ENCODE data around the gene HMG20B. TPM values are rescaled to one million over a fixed set of nuclear protein-coding genes. Genes with fewer than 3 reads are reported as not detected.
A peak's percentile ranks its signal among the peaks of the same experiment; 100 is the strongest.
"Not testable (repeated sequence)": the region's sequence is repeated elsewhere in the genome, so short reads cannot be mapped to it uniquely, and the experiment has no call there.

The HMG20B gene
- polyA plus RNA-seq, 1 donor, result 59.6 TPM

- H3K27me3 ChIP-seq (ENCODE audit: control insufficient read depth, insufficient read depth, low read length), result no peaks in the 10 kb centered on the region
- WGBS (ENCODE audit: insufficient coverage, low lambda C conversion rate), result no CpG with 5 or more reads among the region's 55 CpGs
- H3K27ac ChIP-seq (ENCODE audit: low read length), result no peak overlapping the region
- H3K9me3 ChIP-seq (ENCODE audit: control insufficient read depth, low read depth, low read length), result peaks cover 15% of the 10 kb centered on the region
- peak overlapping the region; percentile 92 for H3K4me3 ChIP-seq (ENCODE audit: low read length)
- peak; percentile 79 to 83 for DNase-seq
- H3K4me1 ChIP-seq (ENCODE audit: control insufficient read depth, insufficient read depth, low read length), result peaks cover 21% of the 10 kb centered on the region
- peaks cover 12% of the 10 kb centered on the region for H3K36me3 ChIP-seq (ENCODE audit: control insufficient read depth, insufficient read depth, low read length)
Observed at GRCh38 chr19:3573858-3574637, 1.3 kb downstream of the HMG20B start.

- Histone ChIP-seq H3K27ac (ENCODE audit: low read length) (no peak overlapping the region), H3K4me3 (ENCODE audit: low read length) (no peak overlapping the region), H3K27me3 (ENCODE audit: control insufficient read depth, insufficient read depth, low read length) (no peaks in the 10 kb centered on the region), H3K4me1 (ENCODE audit: control insufficient read depth, insufficient read depth, low read length) (peaks cover 21% of the 10 kb centered on the region), H3K36me3 (ENCODE audit: control insufficient read depth, insufficient read depth, low read length) (peaks cover 12% of the 10 kb centered on the region), H3K9me3 (ENCODE audit: control insufficient read depth, low read depth, low read length) (peaks cover 15% of the 10 kb centered on the region)
- no peak for DNase-seq
- WGBS (ENCODE audit: insufficient coverage, low lambda C conversion rate), result no CpG with 5 or more reads among the region's 19 CpGs
Observed at GRCh38 chr19:3575260-3575741, 2.6 kb downstream of the HMG20B start.

GRCh38 chr19:3575949-3576673, 3.4 kb downstream of the HMG20B start:
- peaks cover 15% of the 10 kb centered on the region for H3K9me3 ChIP-seq (ENCODE audit: control insufficient read depth, low read depth, low read length)
- H3K27ac ChIP-seq (ENCODE audit: low read length), result no peak overlapping the region
- no CpG with 5 or more reads among the region's 29 CpGs for WGBS (ENCODE audit: insufficient coverage, low lambda C conversion rate)
- no peak for DNase-seq
- peaks cover 21% of the 10 kb centered on the region for H3K4me1 ChIP-seq (ENCODE audit: control insufficient read depth, insufficient read depth, low read length)
- no peaks in the 10 kb centered on the region for H3K27me3 ChIP-seq (ENCODE audit: control insufficient read depth, insufficient read depth, low read length)
- H3K4me3 ChIP-seq (ENCODE audit: low read length), result peak overlapping the region; percentile 35
- H3K36me3 ChIP-seq (ENCODE audit: control insufficient read depth, insufficient read depth, low read length), result peaks cover 12% of the 10 kb centered on the region

GRCh38 chr19:3576696-3577443, 4.1 kb downstream of the HMG20B start:
- H3K27ac ChIP-seq (ENCODE audit: low read length), result no peak overlapping the region
- H3K4me3 ChIP-seq (ENCODE audit: low read length), result peak overlapping the region; percentile 35
- WGBS (ENCODE audit: insufficient coverage, low lambda C conversion rate), result no CpG with 5 or more reads among the region's 78 CpGs
- H3K27me3 ChIP-seq (ENCODE audit: control insufficient read depth, insufficient read depth, low read length), result no peaks in the 10 kb centered on the region
- H3K4me1 ChIP-seq (ENCODE audit: control insufficient read depth, insufficient read depth, low read length), result peaks cover 20% of the 10 kb centered on the region
- DNase-seq, result peak; percentile 43 to 49
- H3K9me3 ChIP-seq (ENCODE audit: control insufficient read depth, low read depth, low read length), result peaks cover 15% of the 10 kb centered on the region
- H3K36me3 ChIP-seq (ENCODE audit: control insufficient read depth, insufficient read depth, low read length), result peaks cover 12% of the 10 kb centered on the region

- H3K27me3 ChIP-seq (ENCODE audit: control insufficient read depth, insufficient read depth, low read length), result no peaks in the 10 kb centered on the region
- H3K36me3 ChIP-seq (ENCODE audit: control insufficient read depth, insufficient read depth, low read length), result peaks cover 12% of the 10 kb centered on the region
- peaks cover 14% of the 10 kb centered on the region for H3K4me1 ChIP-seq (ENCODE audit: control insufficient read depth, insufficient read depth, low read length)
- H3K27ac ChIP-seq (ENCODE audit: low read length), result no peak overlapping the region
- peaks cover 15% of the 10 kb centered on the region for H3K9me3 ChIP-seq (ENCODE audit: control insufficient read depth, low read depth, low read length)
- no peak overlapping the region for H3K4me3 ChIP-seq (ENCODE audit: low read length)
- no peak for DNase-seq
- no CpG with 5 or more reads among the region's 60 CpGs for WGBS (ENCODE audit: insufficient coverage, low lambda C conversion rate)
Observed at GRCh38 chr19:3577723-3578344, 5.1 kb downstream of the HMG20B start.

GRCh38 chr19:3578390-3578789, 5.6 kb downstream of the HMG20B start:
- DNase-seq, result no peak
- no peak overlapping the region for H3K27ac ChIP-seq (ENCODE audit: low read length)

GRCh38 chr19:3580156-3580934, 7.6 kb downstream of the HMG20B start:
- H3K4me3 ChIP-seq (ENCODE audit: low read length), result no peak overlapping the region
- no peak for DNase-seq
- H3K27ac ChIP-seq (ENCODE audit: low read length), result no peak overlapping the region
- H3K9me3 ChIP-seq (ENCODE audit: control insufficient read depth, low read depth, low read length), result peaks cover 4% of the 10 kb centered on the region
- H3K27me3 ChIP-seq (ENCODE audit: control insufficient read depth, insufficient read depth, low read length), result peaks cover 19% of the 10 kb centered on the region
- peaks cover 6% of the 10 kb centered on the region for H3K36me3 ChIP-seq (ENCODE audit: control insufficient read depth, insufficient read depth, low read length)
- 33% methylated on average over 1 of the region's 11 CpGs for WGBS (ENCODE audit: insufficient coverage, low lambda C conversion rate)
- peaks cover 7% of the 10 kb centered on the region for H3K4me1 ChIP-seq (ENCODE audit: control insufficient read depth, insufficient read depth, low read length)

More at GRCh38 chr19:3578390-3578789, 5.6 kb downstream of the HMG20B start:
- Histone ChIP-seq H3K9me3 (ENCODE audit: control insufficient read depth, low read depth, low read length) (peaks cover 15% of the 10 kb centered on the region), H3K4me3 (ENCODE audit: low read length) (no peak overlapping the region), H3K36me3 (ENCODE audit: control insufficient read depth, insufficient read depth, low read length) (peaks cover 12% of the 10 kb centered on the region), H3K4me1 (ENCODE audit: control insufficient read depth, insufficient read depth, low read length) (peaks cover 13% of the 10 kb centered on the region), H3K27me3 (ENCODE audit: control insufficient read depth, insufficient read depth, low read length) (peaks cover 2% of the 10 kb centered on the region)
- no CpG with 5 or more reads among the region's 17 CpGs for WGBS (ENCODE audit: insufficient coverage, low lambda C conversion rate)

GRCh38 chr19:3581792-3582191, 9.0 kb downstream of the HMG20B start:
- H3K4me3 ChIP-seq (ENCODE audit: low read length); H3K4me1 ChIP-seq (ENCODE audit: control insufficient read depth, insufficient read depth, low read length); H3K36me3 ChIP-seq (ENCODE audit: control insufficient read depth, insufficient read depth, low read length); DNase-seq; H3K9me3 ChIP-seq (ENCODE audit: control insufficient read depth, low read depth, low read length); H3K27ac ChIP-seq (ENCODE audit: low read length): not testable (repeated sequence)
- peaks cover 32% of the 10 kb centered on the region for H3K27me3 ChIP-seq (ENCODE audit: control insufficient read depth, insufficient read depth, low read length)
- no CpG with 5 or more reads among the region's 4 CpGs for WGBS (ENCODE audit: insufficient coverage, low lambda C conversion rate)

GRCh38 chr19:3584036-3584802, 11.5 kb downstream of the HMG20B start:
- H3K9me3 ChIP-seq (ENCODE audit: control insufficient read depth, low read depth, low read length); H3K36me3 ChIP-seq (ENCODE audit: control insufficient read depth, insufficient read depth, low read length); H3K27ac ChIP-seq (ENCODE audit: low read length); H3K4me1 ChIP-seq (ENCODE audit: control insufficient read depth, insufficient read depth, low read length); H3K4me3 ChIP-seq (ENCODE audit: low read length); DNase-seq: not testable (repeated sequence)
- peaks cover 34% of the 10 kb centered on the region for H3K27me3 ChIP-seq (ENCODE audit: control insufficient read depth, insufficient read depth, low read length)
- WGBS (ENCODE audit: insufficient coverage, low lambda C conversion rate), result 92% methylated on average over 2 of the region's 15 CpGs
